SK-N-SH treated with all-trans-retinoic acid at 6 μM for 48 hours (cell line): Measurements from ENCODE around the gene MMP14.

ENCODE experiments used
- ARNTL ChIP-seq: fragments of 450-650 bp; formaldehyde crosslinking; IDR thresholded peaks from 2 replicates; pipeline ENCODE4 v1.5.0; 2020; ENCODE audit warnings: low read depth, mild to moderate bottlenecking, moderate library complexity, borderline replicate concordance
- BACH2 ChIP-seq: fragments of 250-450 bp; sonication (Bioruptor Pico); IDR thresholded peaks from 2 replicates; pipeline ENCODE4 v1.9.0; 2021; ENCODE audit warnings: mild to moderate bottlenecking, borderline replicate concordance
- CREB5 ChIP-seq: fragments of 250-450 bp; sonication (Bioruptor Pico); IDR thresholded peaks from 2 replicates; pipeline ENCODE4 v1.5.1; 2020; ENCODE audit warnings: low read depth, mild to moderate bottlenecking, moderate library complexity
- ISL1 ChIP-seq: fragments of 250-450 bp; sonication (Bioruptor Pico); IDR thresholded peaks from 2 replicates; pipeline ENCODE4 v2.1.2; 2022; ENCODE audit warnings: mild to moderate bottlenecking, moderate library complexity
- OSR1 ChIP-seq: fragments of 250-450 bp; sonication (Bioruptor Pico); IDR thresholded peaks from 2 replicates; pipeline ENCODE4 v1.8.0; 2022; ENCODE audit warnings: moderate library complexity, mild to moderate bottlenecking, inconsistent platforms
- RARB ChIP-seq: fragments of 250-450 bp; sonication (Bioruptor Pico); IDR thresholded peaks from 2 replicates; pipeline ENCODE4 v1.8.0; 2021; ENCODE audit warnings: mild to moderate bottlenecking, moderate library complexity
- SNAI2 ChIP-seq: fragments of 250-450 bp; sonication (Bioruptor Pico); IDR thresholded peaks from 2 replicates; pipeline ENCODE4 v1.5.0; 2020; ENCODE audit warnings: mild to moderate bottlenecking, moderate library complexity
- ZC3H10 ChIP-seq: fragments of 250-450 bp; sonication (Bioruptor Pico); IDR thresholded peaks from 2 replicates; pipeline ENCODE4 v1.5.1; 2021; ENCODE audit warnings: mild to moderate bottlenecking, moderate library complexity
- ZFP3 ChIP-seq: fragments of 250-450 bp; sonication (Bioruptor Pico); IDR thresholded peaks from 2 replicates; pipeline ENCODE4 v1.5.0; 2020; ENCODE audit warnings: mild to moderate bottlenecking, moderate library complexity
- ZNF70 ChIP-seq: fragments of 450-650 bp; formaldehyde crosslinking; IDR thresholded peaks from 2 replicates; pipeline ENCODE4 v1.5.0; 2020; ENCODE audit warnings: mild to moderate bottlenecking, moderate library complexity
- TF ChIP-seq, protein P1 (sequence below): fragments of 250-450 bp; sonication (Bioruptor Pico); IDR thresholded peaks from 2 replicates; pipeline ENCODE4 v1.8.0; 2021; ENCODE audit warnings: low read depth, mild to moderate bottlenecking, moderate library complexity, borderline replicate concordance
- TF ChIP-seq, protein P2 (sequence below): fragments of 250-450 bp; sonication (Bioruptor Pico); IDR thresholded peaks from 2 replicates; pipeline ENCODE4 v1.5.1; 2021; ENCODE audit warnings: mild to moderate bottlenecking, moderate library complexity
- TF ChIP-seq, protein P3 (sequence below): fragments of 250-450 bp; sonication (Bioruptor Pico); IDR thresholded peaks from 2 replicates; pipeline ENCODE4 v1.8.0; 2020; ENCODE audit warnings: mild to moderate bottlenecking, moderate library complexity, borderline replicate concordance

DNA sequence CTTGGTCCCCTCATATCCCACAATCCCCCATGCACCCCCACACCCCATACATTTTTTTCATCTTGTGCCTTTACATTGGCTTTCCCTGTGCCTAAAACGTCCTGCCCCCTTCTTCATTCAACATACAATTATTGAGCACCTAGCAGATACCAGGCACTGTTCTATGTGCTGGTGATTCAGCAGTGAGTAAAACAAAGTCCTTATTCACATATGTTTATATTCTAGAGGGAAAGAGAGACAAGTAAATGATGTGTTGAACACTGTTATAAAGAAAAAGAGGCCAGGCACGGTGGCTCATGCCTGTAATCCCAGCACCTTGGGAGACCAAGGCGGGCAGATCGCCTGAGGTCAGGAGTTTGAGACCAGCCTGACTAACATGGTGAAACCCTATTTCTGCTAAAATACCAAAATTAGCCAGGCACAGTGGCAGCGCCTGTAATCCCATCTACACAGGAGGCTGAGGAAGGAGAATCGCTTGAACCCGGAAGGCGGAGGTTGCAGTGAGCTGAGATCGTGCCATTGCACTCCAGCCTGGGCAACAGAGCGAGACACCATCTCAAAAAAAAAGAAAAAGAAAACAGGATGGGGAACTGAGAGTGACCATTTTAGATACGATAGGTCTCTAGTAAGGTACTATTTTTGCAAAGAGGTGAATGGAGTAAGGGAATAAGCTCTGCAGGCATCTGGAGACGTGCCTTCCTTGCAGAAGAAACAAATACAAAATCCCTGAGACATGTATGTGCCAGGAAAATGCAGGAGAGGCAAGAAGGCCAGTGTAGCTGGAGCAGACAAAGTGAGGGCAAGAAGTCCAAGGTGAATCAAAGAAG, 33.3 kb upstream of the MMP14 start:
- no peak for TF ChIP-seq ISL1
- no peak for TF ChIP-seq RARB (CRISPR knock-in tag)
- TF ChIP-seq ARNTL = no peak
- TF ChIP-seq, protein P1, sequence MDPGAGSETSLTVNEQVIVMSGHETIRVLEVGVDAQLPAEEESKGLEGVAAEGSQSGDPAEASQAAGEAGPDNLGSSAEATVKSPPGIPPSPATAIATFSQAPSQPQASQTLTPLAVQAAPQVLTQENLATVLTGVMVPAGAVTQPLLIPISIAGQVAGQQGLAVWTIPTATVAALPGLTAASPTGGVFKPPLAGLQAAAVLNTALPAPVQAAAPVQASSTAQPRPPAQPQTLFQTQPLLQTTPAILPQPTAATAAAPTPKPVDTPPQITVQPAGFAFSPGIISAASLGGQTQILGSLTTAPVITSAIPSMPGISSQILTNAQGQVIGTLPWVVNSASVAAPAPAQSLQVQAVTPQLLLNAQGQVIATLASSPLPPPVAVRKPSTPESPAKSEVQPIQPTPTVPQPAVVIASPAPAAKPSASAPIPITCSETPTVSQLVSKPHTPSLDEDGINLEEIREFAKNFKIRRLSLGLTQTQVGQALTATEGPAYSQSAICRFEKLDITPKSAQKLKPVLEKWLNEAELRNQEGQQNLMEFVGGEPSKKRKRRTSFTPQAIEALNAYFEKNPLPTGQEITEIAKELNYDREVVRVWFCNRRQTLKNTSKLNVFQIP (CRISPR knock-in tag) = no peak
- TF ChIP-seq SNAI2 = no peak
- no peak for TF ChIP-seq ZNF70 (CRISPR knock-in tag)
- TF ChIP-seq OSR1 (CRISPR knock-in tag) = no peak
- no peak for TF ChIP-seq CREB5 (CRISPR knock-in tag)
- no peak for TF ChIP-seq ZFP3 (CRISPR knock-in tag)
- TF ChIP-seq, protein P2, sequence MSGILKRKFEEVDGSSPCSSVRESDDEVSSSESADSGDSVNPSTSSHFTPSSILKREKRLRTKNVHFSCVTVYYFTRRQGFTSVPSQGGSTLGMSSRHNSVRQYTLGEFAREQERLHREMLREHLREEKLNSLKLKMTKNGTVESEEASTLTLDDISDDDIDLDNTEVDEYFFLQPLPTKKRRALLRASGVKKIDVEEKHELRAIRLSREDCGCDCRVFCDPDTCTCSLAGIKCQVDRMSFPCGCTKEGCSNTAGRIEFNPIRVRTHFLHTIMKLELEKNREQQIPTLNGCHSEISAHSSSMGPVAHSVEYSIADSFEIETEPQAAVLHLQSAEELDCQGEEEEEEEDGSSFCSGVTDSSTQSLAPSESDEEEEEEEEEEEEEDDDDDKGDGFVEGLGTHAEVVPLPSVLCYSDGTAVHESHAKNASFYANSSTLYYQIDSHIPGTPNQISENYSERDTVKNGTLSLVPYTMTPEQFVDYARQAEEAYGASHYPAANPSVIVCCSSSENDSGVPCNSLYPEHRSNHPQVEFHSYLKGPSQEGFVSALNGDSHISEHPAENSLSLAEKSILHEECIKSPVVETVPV (CRISPR knock-in tag) = no peak
- TF ChIP-seq, protein P3, sequence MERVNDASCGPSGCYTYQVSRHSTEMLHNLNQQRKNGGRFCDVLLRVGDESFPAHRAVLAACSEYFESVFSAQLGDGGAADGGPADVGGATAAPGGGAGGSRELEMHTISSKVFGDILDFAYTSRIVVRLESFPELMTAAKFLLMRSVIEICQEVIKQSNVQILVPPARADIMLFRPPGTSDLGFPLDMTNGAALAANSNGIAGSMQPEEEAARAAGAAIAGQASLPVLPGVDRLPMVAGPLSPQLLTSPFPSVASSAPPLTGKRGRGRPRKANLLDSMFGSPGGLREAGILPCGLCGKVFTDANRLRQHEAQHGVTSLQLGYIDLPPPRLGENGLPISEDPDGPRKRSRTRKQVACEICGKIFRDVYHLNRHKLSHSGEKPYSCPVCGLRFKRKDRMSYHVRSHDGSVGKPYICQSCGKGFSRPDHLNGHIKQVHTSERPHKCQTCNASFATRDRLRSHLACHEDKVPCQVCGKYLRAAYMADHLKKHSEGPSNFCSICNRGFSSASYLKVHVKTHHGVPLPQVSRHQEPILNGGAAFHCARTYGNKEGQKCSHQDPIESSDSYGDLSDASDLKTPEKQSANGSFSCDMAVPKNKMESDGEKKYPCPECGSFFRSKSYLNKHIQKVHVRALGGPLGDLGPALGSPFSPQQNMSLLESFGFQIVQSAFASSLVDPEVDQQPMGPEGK (CRISPR knock-in tag) = no peak
- no peak for TF ChIP-seq BACH2 (CRISPR knock-in tag)
- TF ChIP-seq ZC3H10 (CRISPR knock-in tag) = no peak
